ENCODE measurements around the gene VAMP1. TPM values are rescaled to one million over a fixed set of nuclear protein-coding genes. Genes with fewer than 3 reads are reported as not detected.

Gene VAMP1
- total and polyA plus RNA-seq, 2 of the 13 experiments (the other 11 are each of a cell fraction or from before 2014, with no cell fraction given): 2.5 to 7.4 TPM

- 0 out of 2 replicates have a peak, but pooled peaks have one; percentile 48 for TF ChIP-seq HMGXB3 (CRISPR knock-in tag; IDR thresholded peaks at IDR 0.05; ENCODE audit: borderline replicate concordance)
- TF ChIP-seq ZBTB1 (CRISPR knock-in tag; IDR thresholded peaks at IDR 0.05; ENCODE audit: borderline replicate concordance): no peak
- peak; percentile 52; the same call in 1 of the 2 replicates for TF ChIP-seq HOXA3 (CRISPR knock-in tag; IDR thresholded peaks at IDR 0.05)
- TF ChIP-seq SIN3A (IDR thresholded peaks at IDR 0.05; ENCODE audit: borderline replicate concordance, low read depth, low read length): no peak
- no peak for TF ChIP-seq PPARG (CRISPR knock-in tag; conservative IDR thresholded peaks at IDR 0.05)
- no peak for TF ChIP-seq ELK4 (CRISPR knock-in tag; IDR thresholded peaks at IDR 0.05; ENCODE audit: borderline replicate concordance)
- no peak for TF ChIP-seq SSRP1 (CRISPR knock-in tag; IDR thresholded peaks at IDR 0.05)
- no peak for TF ChIP-seq PAF1 (CRISPR knock-in tag; IDR thresholded peaks at IDR 0.05)
- no peak for TF ChIP-seq ZFP36L2 (CRISPR knock-in tag; IDR thresholded peaks at IDR 0.05)
- TF ChIP-seq ZNF512 (CRISPR knock-in tag; IDR thresholded peaks at IDR 0.05): no peak
- no peak for TF ChIP-seq ZSCAN20 (CRISPR knock-in tag; IDR thresholded peaks at IDR 0.05; ENCODE audit: borderline replicate concordance)
- no peak for TF ChIP-seq CREB1 (IDR thresholded peaks at IDR 0.05)
- TF ChIP-seq CREB1 (CRISPR knock-in tag; IDR thresholded peaks at IDR 0.05): no peak
- no peak for TF ChIP-seq ZNF513 (CRISPR knock-in tag; conservative IDR thresholded peaks at IDR 0.05)
- 0 out of 2 replicates have a peak, but pooled peaks have one; percentile 22 for TF ChIP-seq SOX5 (CRISPR knock-in tag; IDR thresholded peaks at IDR 0.05; ENCODE audit: borderline replicate concordance)
- TF ChIP-seq TBP (CRISPR knock-in tag; IDR thresholded peaks at IDR 0.05): no peak
- no peak for TF ChIP-seq GRHL1 (CRISPR knock-in tag; conservative IDR thresholded peaks at IDR 0.05)
- no peak for TF ChIP-seq NR2F1 (CRISPR knock-in tag; IDR thresholded peaks at IDR 0.05)
- TF ChIP-seq ZNF841 (CRISPR knock-in tag; IDR thresholded peaks at IDR 0.05; ENCODE audit: borderline replicate concordance): no peak
- TF ChIP-seq HNRNPH1 (optimal IDR thresholded peaks at IDR 0.05; ENCODE audit: low read depth, low read length): no peak
Observed at GRCh38 chr12:6423267-6424007, 47.0 kb downstream of the VAMP1 start (continued).
